GM13976 (cell line): ENCODE data around the gene CCDC158.
"Not testable (repeated sequence)": the region's sequence is repeated elsewhere in the genome, so short reads cannot be mapped to it uniquely, and the experiment has no call there.

ENCODE experiments used
- DNase-seq: peaks from one replicate; pipeline ENCODE4 v3.0.0; 2012; ENCODE audit warnings: low spot score
- in situ Hi-C: fragments of 300-500 bp; cut with MboI; formaldehyde crosslinking; loops from one replicate; pipeline ENCODE4 v1.12.0; 2022; ENCODE audit warnings: low sequenced_read_pairs, mixed read lengths, inconsistent platforms; ENCODE audit not compliant: unreplicated experiment
- TF ChIP-seq, protein P1 (sequence below): IDR thresholded peaks from 2 replicates; pipeline ENCODE4 v1.5.1; 2012; ENCODE audit warnings: borderline replicate concordance, mild to moderate bottlenecking; ENCODE audit not compliant: insufficient read depth; ENCODE audit errors: extremely low read depth, missing control alignments, control extremely low read depth

The CCDC158 gene

DNA sequence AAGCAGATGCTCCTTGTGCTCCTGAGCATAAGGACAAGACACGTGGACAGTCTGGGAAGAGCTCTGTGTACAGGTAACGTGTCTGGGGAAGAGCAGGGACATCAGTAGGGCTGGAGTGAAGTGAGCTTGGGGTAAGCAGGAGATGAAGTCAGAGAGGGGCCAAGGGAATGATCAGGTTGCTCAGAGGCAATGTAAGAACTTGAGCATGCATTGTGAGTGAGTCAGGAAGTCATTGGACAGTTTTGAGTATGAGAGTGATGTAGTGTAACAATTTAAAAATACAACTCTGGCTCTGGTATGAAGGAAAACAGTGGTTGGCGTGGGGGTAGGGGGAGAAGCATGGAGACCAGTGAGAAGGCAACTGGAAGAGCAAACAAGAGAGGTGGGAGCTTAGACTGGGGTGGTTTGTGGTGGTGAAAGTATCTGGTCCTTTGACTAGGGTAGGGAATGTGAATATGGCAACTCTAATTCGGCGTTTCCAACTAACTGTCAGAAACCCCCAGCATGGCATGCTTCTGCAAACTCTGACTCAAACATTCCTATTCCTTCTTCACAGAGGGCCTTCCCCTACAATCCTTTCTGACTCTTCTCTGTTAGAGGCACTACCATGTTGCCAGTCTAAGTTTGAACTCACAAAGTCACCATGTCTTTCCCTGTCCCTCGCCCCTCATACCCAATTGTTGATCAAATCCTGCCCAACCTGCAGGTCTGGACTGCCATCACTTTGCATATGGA, 57.2 kb downstream of the CCDC158 start:
- DNase-seq: no peak
- TF ChIP-seq, protein P1, sequence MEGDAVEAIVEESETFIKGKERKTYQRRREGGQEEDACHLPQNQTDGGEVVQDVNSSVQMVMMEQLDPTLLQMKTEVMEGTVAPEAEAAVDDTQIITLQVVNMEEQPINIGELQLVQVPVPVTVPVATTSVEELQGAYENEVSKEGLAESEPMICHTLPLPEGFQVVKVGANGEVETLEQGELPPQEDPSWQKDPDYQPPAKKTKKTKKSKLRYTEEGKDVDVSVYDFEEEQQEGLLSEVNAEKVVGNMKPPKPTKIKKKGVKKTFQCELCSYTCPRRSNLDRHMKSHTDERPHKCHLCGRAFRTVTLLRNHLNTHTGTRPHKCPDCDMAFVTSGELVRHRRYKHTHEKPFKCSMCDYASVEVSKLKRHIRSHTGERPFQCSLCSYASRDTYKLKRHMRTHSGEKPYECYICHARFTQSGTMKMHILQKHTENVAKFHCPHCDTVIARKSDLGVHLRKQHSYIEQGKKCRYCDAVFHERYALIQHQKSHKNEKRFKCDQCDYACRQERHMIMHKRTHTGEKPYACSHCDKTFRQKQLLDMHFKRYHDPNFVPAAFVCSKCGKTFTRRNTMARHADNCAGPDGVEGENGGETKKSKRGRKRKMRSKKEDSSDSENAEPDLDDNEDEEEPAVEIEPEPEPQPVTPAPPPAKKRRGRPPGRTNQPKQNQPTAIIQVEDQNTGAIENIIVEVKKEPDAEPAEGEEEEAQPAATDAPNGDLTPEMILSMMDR: no peak
- in situ Hi-C loops: loop anchor here (25.0 kb wide), 1 partner anchor 176 kb away; no protein-coding TSS in a partner anchor

- in situ Hi-C loops: loop anchor here (25.0 kb wide), 1 partner anchor 175 kb away; no protein-coding TSS in a partner anchor
- TF ChIP-seq, protein P1: no peak
- DNase-seq: no peak
These were observed 59.1 kb downstream of the CCDC158 start for GRCh38 chr4:76361689-76362412.

DNA sequence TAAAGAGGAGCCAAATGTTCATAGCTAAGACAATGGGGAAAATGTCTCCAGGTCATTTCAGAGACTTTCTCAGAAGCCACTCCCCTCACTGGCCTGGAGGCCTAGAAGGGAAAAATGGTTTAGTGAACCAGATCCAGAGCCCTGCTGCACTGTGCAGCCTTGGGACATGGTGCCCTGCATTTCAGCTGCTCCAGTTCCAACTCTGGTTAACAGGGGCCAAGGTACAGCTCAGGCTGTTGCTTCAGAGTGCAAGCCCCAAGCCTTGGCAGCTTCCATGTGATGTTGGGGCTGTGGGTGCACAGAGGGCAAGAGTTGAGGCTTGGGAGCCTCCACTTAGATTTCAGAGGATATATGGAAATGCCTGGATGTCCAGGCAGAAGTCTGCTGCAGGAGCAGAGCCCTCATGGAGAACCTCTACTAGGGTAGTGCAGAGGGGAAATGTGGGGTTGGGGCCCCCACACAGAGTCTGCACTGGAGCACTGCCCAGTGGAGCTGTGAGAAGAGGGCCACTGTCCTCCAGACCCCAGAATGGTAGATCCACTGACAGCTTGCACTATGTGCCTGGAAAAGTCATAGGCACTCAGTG, 61.0 kb downstream of the CCDC158 start:
- not testable (repeated sequence) for DNase-seq
- in situ Hi-C loops: loop anchor here (25.0 kb wide), 1 partner anchor 173 kb away; no protein-coding TSS in a partner anchor

DNA sequence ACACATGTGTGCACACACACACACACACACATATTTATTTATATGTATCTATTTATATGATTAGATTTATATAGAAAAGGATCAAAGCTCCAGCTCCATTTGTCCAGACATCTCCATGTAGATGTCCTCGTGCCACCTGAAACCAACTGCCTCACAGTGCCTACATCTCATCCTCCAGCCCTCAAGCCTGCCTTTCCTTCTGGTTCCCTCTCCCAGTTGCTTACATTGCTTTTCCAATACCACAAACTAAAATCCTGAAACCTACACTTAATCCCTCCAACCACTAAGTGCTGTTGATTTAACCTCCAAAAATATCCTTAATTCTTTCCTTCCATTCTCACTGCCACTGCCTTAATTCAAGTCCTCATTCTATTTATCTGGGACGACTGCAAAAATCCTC, 63.0 kb downstream of the CCDC158 start:
- TF ChIP-seq, protein P1: no peak
- in situ Hi-C loops: loop anchor here (25.0 kb wide), 1 partner anchor 171 kb away; no protein-coding TSS in a partner anchor
- DNase-seq: no peak

- in situ Hi-C loops: loop anchor here (25.0 kb wide), 1 partner anchor 167 kb away; no protein-coding TSS in a partner anchor
- TF ChIP-seq, protein P1: no peak
- DNase-seq: no peak
These were observed 66.1 kb downstream of the CCDC158 start for GRCh38 chr4:76354517-76355473.

- in situ Hi-C loops: no loop called here
- DNase-seq: no peak
- TF ChIP-seq, protein P1: no peak
These were observed 78.1 kb downstream of the CCDC158 start for GRCh38 chr4:76342803-76343202.
